Head of caudate nucleus (tissue), 42 donors: Measurements from ENCODE around the gene ALDH3B2.
"Not testable (repeated sequence)": the region's sequence is repeated elsewhere in the genome, so short reads cannot be mapped to it uniquely, and the experiment has no call there.

Source experiments
- DNase-seq, 42 donors: peaks; one replicate each; pipeline versions ENCODE4 v3.0.0 to v3.0.0-alpha.2; 2020 to 2021; ENCODE audit warnings: mixed read lengths in 7 of 42
- intact Hi-C: fragments of 100-400 bp; cut with DNase I; formaldehyde crosslinking; loops from one replicate; pipeline ENCODE4 v1.15.0; 2022

The ALDH3B2 gene

DNA sequence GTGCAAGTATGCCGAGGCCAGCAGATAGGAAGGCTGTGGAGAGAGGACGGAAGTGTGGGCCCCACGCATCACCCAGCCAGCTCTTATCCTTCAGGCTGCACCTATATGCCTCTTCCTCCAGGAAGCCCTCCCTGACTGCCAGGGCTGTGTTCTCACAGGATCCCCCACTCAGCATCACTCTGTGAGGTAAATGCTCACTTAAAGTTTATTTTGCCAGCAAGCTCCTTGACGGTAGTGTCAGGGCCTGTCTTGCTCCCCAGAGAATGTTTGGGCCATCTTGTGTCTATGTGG, 39.2 kb downstream of the ALDH3B2 start:
- peak in 2 of 42 donors; percentile 5 to 7 for DNase-seq
- intact Hi-C loops: no loop called here

DNA sequence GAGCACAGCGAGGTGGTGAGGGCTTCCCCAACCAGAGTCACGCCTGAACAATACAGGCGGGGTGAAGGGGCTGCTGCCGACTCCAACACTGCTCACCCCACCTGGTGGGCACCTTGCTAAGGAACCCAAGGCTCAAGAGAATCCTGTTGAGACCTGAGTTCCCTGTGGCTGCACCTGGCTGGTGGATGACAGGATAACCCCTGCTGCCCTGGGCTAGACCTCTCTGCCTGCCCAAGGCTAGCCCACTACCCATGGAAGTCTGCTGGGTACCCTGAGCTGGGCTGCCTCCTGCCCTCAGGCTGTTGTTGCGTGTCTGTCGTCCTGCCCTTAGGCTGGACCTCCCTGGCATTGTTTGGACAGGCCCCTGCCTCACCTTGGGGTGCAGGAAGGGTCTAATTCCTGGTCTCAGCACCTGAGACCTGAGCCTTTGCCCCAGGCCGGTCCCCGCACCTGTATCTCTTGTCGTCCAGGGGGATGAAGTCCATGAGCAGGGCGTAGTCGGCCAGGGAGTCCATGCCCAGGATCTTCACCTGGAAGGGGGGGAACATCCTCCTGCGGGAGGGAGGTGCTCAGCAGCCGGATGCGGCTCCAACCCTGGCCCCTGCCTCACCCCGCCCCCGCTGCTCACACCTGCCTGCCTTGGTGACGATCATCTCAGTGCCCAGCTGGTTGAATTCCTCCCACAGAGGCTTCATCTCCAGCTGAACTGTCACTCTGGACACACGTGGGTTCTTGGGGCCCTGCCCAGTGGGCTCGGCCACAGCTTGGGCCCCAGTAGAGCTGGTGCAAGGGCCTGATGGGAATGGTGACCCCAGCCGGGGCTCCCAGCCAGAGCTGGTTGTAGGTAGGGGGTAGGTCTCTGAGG, 39.8 kb downstream of the ALDH3B2 start:
- intact Hi-C loops: no loop called here
- peak in 4 of 42 donors; percentile 1 to 26 (median 10) for DNase-seq

DNA sequence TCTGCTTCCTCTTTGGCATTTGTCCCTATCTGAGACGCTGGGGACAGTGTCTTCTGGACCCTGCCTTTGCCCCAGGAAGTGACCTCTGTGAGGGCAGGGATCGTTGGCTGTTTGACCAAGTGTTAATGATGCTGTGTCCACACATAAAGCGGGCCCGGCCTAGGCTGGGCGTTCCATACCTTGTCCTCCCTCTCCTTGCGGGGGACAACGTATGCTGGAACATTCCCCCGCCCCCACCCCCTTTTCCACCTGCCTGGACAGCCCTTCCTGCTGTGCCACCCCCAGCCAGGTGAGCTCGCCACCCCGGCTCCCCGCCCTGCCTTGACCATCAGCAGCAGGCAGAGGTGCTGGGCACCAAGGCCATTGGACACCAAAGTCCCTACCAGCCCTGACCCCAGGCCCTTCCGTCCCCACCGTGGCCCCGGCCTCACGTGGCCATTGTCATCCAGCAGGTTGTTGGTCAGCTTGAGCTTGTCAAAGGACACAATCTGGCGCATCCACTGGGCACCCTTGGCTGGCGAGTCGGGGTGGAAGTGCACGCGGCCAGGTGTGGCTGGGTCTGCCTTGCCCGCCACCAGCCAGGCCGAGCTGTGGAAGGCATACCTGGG, 40.6 kb downstream of the ALDH3B2 start:
- DNase-seq: peak in 4 of 42 donors; percentile 8 to 28 (median 18)
- intact Hi-C loops: no loop called here

DNA sequence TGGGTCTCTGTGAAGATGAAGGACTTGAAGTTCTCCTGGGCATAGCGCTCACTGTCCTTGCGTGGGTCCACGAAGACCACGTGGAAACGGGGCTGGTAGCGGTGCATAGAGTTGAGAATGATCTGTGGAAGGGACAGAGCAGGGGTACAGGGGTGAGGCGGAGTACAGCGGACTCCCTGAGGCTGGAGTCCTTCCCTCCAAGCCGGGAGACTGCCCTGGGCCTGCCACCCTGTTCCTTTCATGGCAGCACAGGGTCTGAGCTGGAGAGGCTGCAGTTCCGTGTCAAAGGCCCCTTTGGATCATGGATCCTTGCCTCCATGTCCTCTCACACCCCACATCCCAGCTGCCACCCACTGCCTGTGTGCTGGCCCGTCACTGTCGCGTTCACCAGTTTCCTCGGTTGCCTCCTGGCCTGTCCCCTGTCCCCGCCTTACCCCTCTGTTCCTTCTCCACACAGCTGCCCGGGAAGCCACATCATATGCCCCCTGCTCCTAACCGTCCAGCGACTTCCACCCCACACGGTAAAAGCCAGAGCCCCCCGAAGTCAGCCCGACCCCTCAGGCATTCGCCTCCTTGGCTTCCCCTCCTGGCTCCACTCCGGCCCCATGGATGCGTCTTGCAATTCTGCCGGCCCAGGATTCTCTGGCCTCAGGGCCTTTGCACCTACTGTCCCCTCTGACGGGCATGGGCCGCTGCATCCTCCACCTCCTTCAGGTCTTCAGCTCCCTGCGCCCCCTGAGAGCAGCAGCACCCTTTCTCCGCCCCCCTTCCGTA, 41.3 kb downstream of the ALDH3B2 start:
- intact Hi-C loops: no loop called here
- DNase-seq: peak in 6 of 42 donors; percentile 2 to 26 (median 16)

DNA sequence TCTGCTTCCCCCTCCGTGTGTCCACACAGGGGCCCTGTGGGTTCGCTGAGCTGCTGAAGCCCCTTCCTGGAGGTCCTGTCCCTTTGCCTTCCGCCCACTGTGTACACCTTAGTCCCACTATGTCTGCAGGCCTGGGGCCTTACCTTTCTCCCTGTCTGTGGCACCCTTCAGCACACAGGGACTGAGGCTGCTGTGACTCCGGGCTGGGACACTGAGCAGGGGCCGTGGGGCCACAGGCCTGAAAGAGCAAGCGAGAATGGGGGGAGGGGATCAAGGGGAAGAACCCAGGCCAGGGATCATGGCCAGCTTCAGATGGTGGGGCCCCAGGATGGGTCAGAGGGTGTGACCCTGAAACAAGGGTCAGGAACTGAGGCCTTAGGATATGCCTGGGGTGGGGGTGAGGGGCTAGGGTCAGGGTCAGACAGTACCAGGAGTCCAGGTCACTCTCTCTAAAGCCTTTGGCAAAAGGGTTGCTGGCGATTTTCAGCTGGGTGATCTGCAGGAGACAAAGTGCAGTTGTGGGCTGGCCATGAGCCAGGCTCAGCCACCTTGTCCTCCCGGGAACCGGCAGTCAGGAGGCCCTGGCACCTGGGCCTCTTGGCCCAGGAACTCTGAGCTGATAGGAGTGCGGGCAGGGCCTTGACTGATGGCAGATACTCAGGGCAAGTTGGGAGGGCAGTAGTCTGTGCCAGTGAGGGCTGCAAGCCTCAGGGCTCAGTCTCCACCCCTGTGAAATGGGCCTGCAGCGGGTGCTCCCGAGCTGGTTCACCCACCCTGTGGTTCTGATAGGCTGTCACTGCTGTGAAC, 42.0 kb downstream of the ALDH3B2 start:
- intact Hi-C loops: no loop called here
- DNase-seq: peak in 5 of 42 donors; percentile 2 to 25 (median 12)

DNA sequence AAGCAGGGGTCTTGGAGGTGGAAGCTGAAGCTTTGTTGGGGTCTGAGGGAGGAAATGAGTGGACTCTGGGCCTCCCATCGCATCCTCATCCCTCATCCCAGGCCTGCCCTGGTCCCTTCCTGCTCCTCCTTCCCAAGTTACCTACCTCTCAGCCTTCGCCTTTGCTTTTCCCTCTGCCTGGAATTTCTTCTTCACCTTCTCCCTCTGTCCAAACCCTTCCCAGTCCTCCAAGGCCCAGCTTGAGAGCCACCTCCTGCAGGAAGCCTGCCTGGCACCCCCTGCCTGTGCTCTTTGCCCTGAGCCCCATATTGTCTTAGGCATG, 42.6 kb downstream of the ALDH3B2 start:
- intact Hi-C loops: no loop called here
- peak in 1 of 42 donors; percentile 13 for DNase-seq

DNA sequence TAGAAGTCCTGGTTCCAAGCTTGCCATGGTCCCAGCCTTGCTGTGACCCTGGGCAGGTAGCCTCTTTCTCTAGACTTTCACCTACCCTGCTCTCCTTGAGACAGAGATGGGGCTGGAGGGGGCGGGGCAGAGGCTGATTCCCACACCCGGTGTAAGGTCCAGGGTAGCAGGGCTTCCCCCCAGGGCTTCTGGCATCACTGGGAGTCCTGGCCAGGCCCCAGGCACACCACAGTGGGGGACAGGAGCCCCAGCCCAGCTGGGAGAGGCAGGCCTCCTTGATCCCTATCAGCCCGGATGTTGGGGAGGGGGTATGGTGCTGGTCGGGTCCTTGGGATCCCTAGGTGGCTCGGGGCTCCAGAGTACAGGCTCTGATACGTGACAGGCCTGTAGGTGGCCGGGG, 43.0 kb downstream of the ALDH3B2 start:
- intact Hi-C loops: no loop called here
- peak in 3 of 42 donors; percentile 6 to 31 (median 11) for DNase-seq

DNA sequence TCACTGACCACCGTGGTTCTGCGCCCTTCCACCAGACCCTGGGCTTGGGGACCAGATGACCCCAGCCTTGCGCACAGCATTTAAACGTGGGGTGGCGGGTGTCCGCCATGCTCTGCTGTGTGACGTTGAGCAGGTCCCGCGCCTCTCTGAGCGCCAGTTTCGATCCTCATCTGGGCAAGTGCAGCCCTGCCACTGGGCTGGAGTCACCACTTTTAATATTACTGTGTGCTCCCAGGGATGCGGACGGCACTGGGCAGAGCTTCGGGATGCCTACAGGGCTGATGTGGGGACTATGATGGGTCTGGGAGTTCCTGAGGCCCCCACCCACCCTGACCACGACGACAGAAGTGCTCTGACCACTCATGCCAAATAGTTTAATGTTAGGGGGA, 43.5 kb downstream of the ALDH3B2 start:
- DNase-seq: peak in 1 of 42 donors; percentile 6
- intact Hi-C loops: no loop called here

DNA sequence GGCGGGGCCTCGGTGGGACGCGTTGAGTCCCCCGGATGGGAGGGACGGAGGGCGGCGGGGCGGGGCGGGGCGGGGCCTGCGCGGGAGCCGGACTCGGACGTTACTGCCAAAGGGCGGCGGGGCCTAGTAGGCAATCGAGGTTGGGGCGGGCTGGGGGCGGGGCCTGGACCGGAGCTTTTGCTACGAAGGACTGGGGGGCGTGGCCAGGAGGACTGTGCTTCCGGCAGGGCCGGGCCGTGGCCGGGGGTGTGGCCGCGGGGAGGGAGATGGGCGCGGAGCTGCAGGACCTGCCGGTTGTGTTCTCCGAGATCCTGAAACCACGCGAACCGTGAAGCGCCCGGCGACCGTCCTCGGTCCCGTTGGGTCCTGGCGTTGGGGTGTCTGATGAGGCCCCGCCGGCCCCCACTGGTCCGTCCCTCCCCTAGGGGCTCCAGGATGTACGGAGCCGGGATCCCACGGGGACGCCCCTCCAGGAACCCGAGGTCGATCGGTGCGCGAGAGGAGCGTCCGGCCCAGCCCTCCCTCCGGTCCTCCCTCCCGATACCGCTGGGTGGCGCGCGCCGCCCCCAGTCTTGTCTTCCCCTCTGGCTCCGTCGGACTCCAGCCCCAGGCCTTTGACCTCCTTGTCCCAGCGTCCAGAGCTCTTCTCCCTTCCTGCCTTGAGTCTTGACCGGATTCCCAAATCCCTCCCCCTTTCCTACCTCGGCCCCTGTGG, 44.0 kb downstream of the ALDH3B2 start:
- DNase-seq: peak; percentile 89 to 99 (median 96)

DNA sequence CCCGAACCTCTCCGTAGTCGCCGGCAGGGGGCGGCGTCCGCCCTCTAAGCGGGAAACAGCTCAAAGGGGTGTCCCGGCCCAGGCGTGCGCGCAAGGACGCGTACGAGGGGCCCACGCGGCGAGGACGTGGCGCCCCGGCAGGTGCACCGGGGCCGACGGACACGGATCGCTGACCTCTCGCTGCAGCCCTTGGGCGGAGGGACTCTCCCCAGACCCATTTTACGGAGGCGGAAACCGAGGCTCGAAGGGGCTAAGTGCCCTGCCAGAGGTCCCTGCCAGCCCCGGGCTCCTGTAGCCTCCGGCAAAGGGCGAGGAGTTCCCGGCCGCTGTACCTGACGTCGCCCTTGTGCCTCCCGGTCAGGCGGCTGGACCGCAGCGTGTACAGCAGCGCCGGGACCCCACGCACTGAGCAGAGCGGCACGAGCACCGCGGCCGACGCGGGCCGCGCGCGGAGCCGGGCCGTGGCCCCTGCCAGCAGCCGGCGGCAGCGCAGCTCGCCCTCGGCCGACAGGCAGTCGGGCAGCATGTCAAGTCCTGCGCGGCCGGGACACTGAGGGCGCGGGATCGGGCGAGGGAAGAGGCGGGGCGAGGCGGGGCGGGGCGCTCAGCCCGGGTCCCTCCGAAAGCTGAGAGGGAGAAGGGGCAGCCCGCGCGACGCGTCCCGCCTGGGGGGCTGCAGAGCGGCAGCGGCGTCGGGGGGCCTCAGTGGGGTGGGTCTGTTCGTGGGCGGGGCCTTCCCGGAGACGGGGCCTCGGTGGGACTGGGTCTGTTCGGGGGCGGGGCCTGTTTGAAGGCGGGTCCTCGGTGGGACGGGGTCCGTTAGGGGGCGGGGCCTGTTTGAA, 44.8 kb downstream of the ALDH3B2 start, which contains the start of gene NUDT8:
Gene NUDT8 (minus strand): TSS at position 552 of the 842 bp plus-strand sequence. CDS start 26 bp downstream, at position 526.
- intact Hi-C loops: no loop called here
- DNase-seq: peak; percentile 70 to 93 (median 85)

More for the DNA sequence above, 44.0 kb downstream of the ALDH3B2 start:
- intact Hi-C loops: no loop called here

DNA sequence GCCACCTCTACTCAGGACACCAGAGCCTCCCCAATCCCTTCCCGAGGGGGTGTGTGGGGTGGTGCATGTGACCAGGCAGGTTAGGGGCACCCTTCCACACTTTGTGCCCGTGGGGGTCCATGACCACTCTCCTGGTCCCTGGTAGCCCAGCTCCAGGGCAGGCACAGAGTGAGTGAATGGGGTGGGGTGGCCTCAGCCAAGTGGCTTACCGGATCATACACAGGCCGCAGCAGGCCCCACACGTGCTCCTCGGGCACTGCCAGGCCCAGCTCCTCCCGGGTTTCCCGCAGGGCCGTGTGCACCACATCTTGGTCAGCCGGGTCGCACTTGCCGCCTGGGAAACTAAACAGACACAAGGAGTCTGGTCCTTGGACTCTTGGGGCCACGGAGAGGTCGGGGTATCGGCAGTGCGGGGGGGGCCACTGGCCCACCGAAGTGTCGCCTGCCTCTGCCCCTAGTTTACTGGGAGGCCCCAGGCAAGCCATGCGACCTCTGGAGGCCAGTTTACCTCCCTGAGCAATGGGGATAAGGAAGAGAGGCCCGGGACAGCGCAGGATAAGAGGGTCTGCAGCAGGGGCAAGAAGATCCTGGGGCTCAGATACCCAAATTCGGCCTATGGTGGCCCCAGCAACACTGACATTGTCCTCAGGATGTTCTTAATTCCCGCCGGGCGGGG, 45.6 kb downstream of the ALDH3B2 start:
- peak in 1 of 42 donors; percentile 9 for DNase-seq
- intact Hi-C loops: no loop called here

DNA sequence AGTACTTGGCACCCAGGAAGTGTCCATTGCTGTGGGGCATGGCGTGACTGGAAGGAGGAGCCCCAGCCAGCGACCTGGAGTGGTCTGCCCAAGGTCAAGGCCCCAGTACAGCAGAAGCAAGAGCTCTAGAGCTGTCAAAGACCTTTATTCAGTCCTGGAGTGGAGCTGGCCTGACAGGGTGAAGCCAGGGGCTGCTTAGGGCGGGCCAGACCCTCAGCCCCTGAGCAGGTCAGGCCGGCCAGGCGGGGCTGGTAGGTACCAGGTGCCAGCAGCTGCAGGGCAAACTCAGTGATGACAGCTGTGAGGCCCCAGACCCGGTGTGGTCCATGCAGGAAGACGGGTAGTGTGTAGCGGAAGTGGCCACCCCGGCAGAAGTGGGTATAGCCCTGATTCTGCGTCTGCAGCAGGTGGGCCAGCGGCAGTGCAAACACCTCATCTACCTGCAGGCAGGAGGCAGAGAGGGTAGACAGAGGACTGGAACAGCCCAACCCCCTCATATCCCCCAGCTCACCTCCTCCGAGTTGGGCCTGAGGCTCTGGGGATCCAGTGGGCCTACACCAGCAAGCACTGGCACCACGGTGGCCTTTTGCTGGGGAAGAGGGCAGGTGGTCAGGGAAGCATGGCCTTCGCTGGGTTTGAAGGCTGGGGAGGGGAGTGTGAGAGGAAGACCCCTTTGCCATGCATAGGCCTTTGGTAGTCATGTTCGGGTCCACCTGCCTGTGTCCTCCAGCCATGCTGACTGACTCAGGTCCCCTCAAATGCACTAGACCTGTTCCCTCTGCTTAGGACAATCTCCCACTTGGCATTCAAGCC, 46.4 kb downstream of the ALDH3B2 start:
- intact Hi-C loops: no loop called here
- DNase-seq: peak in 2 of 42 donors; percentile 2 to 3

DNA sequence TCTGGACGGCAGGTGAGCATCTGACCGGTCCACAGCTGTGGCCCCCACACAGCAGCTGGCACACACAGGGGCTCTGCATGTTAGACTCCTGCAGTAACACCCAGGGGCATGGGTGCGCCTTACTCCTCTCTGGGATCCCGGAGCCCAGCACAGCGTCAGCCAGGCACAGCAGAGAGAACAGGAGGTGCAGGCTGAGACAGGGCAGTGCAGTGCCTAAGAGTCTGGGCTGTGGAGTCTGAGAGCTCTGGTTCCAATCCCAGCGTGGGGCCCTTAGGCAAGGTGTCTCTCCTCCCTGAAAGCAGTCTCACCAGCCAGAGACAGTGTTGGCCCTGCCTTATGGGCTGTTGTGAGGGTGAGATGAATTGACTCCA, 47.0 kb downstream of the ALDH3B2 start:
- peak in 2 of 42 donors; percentile 4 to 6 for DNase-seq
- intact Hi-C loops: no loop called here

DNA sequence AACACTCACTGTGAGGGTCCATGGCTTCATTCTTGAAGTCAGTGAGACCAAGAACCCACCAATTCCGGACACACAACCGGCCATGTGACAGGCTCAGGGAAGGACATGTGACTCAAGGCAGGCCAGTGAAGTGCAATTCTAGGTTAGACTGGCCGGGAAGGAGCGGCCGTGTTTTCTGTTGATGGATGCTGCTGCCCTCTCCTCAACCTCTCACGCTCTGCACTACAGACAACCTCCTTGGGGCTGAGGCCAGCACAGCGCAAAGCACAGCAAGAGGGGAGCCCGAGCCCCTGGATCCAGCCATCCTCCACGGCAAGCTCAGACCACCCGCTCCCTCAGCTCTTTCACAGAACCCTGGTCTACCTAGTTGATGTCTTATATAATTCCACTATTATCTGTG, 47.5 kb downstream of the ALDH3B2 start:
- intact Hi-C loops: no loop called here
- DNase-seq: peak in 1 of 42 donors; percentile 2

DNA sequence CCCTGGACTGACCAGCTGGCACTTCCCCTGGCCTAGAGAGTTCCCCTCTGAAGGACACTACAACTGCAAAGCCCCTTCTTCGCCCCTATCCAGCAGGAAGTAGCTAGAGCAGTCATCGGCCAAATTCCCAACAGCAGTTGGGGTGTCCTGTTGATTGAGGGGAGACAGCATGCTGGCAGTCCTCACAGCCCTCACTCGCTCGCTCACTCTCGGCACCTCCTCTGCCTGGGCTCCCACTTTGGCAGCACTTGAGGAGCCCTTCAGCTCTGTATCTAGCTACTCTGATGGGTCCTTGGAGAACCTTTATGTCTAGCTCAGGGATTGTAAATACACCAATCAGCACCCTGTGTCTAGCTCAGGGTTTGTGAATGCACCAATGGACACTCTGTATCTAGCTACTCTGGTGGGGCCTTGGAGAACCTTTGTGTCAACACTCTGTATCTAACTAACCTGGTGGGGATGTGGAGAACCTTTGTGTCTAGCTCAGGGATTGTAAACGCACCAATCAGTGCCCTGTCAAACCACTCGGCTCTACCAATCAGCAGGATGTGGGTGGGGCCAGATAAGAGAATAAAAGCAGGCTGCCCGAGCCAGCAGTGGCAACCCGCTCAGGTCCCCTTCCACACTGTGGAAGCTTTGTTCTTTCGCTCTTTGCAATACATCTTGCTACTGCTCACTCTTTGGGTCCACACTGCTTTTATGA, 48.1 kb downstream of the ALDH3B2 start:
- DNase-seq, intact Hi-C loops: not testable (repeated sequence)

DNA sequence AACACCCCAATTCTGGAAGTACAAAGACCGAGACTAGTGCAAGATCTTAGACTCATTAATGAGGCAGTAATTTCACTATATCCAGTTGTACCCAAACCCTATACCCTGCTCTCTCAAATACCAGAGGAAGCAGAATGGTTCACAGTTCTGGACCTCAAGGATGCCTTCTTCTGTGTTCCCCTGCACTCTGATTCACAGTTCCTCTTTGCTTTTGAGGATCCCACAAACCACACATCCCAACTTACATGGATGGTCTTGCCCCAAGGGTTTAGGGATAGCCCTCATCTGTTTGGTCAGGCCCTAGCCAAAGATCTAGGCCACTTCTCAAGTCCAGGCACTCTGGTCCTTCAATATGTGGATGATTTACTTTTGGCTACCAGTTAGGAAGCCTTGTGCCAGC, 50.6 kb downstream of the ALDH3B2 start:
- DNase-seq, intact Hi-C loops: not testable (repeated sequence)
